ENCODE data around the gene SHBG. TPM values are rescaled to one million over a fixed set of nuclear protein-coding genes. Genes with fewer than 3 reads are reported as not detected.
"Not testable (repeated sequence)": the region's sequence is repeated elsewhere in the genome, so short reads cannot be mapped to it uniquely, and the experiment has no call there.

The SHBG gene
- total RNA-seq, 1 donor from 2014 or later = 0.74 TPM

DNA sequence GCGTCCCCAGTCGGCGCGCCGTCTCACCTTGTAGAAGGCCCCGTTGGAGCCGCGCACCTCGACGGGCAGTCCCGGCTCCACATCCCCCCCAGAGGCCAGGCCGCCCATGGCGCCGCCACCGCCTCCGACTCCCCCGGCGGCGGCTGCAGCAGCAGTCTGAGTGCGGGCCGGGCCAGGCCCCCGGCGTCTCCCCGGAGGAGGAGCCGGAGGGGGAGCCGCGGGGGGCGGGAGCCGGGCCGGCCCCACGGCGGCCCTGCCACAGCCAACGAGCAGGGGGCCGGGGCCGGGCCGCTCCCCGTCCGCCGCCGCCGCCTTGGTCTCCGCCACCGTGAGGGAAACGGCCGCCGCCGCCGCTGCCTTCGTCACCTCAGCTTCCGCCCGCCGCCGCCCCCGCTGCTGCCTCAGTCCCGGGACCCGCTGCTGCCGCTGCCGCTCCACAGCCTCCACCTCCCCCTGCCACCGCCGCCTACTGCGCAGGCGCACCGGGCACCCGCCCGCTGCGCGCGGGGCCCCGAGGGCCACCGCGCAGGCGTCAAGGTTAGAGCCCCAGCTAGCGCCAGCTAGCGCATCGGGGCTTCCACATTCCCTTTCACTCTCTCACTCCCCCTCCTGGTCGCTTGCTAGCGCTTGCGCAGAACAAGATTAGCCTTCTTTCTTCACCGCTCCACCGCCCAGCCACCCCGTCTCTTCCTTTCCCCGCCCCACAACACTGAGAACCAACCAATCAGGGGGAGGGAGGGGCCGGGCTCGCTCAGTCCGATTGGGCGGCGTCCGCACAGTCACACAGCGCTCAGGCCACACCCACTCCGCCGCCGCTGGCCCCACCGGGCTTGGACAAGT, 15.3 kb upstream of the SHBG start, which contains the start of gene FXR2:
FXR2 (minus strand) TSS at position 473 of the 840 bp plus-strand sequence; CDS start at position 108, 365 bp downstream.
- Histone ChIP-seq H3K4me3 (peak within 1 kb of the TSS; percentile 91), H3K4me1 (peaks cover 53% of the 10 kb centered on the region), H3K9me3 (replicated peaks) (no peaks in the 10 kb centered on the region), H3K27me3 (ENCODE audit: low read depth) (no peaks in the 10 kb centered on the region), H3K36me3 (peaks cover 9% of the 10 kb centered on the region), H3K27ac (replicated peaks) (peak within 1 kb of the TSS; percentile 99)
- intact Hi-C loops (cut with micrococcal nuclease) = no loop called here
- TF ChIP-seq, protein P1, sequence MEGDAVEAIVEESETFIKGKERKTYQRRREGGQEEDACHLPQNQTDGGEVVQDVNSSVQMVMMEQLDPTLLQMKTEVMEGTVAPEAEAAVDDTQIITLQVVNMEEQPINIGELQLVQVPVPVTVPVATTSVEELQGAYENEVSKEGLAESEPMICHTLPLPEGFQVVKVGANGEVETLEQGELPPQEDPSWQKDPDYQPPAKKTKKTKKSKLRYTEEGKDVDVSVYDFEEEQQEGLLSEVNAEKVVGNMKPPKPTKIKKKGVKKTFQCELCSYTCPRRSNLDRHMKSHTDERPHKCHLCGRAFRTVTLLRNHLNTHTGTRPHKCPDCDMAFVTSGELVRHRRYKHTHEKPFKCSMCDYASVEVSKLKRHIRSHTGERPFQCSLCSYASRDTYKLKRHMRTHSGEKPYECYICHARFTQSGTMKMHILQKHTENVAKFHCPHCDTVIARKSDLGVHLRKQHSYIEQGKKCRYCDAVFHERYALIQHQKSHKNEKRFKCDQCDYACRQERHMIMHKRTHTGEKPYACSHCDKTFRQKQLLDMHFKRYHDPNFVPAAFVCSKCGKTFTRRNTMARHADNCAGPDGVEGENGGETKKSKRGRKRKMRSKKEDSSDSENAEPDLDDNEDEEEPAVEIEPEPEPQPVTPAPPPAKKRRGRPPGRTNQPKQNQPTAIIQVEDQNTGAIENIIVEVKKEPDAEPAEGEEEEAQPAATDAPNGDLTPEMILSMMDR (IDR thresholded peaks at IDR 0.05; ENCODE audit: borderline replicate concordance) = peak; percentile 71
- peak; percentile 100 for DNase-seq

DNA sequence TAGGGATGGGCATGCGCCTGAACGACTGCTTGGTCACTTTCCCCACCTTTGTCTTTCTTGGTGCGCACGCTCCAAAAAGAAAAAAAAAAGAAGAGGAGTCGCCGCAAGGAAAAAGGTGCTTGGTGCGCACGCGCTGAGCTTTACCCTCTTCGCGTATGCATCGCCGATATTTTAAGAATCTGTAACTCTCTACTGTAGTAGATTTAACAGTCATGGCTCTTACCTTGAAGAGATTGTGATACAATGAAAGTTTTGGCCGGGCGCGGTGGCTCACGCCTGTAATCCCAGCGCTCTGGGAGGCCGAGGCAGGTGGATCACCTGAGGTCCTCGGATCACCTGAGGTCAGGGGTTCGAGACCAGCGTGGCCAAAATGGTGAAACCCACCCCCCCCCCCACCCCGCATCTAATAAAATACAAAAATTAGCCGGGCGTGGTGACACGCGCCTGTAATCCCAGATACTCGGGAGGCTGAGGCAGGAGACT, 14.6 kb upstream of the SHBG start:
- peak overlapping the region; percentile 99 for H3K27ac ChIP-seq (replicated peaks)
- peaks cover 9% of the 10 kb centered on the region for H3K36me3 ChIP-seq
- H3K9me3 ChIP-seq (replicated peaks) = no peaks in the 10 kb centered on the region
- no peaks in the 10 kb centered on the region for H3K27me3 ChIP-seq (ENCODE audit: low read depth)
- H3K4me1 ChIP-seq = peaks cover 49% of the 10 kb centered on the region
- TF ChIP-seq, protein P1 (IDR thresholded peaks at IDR 0.05; ENCODE audit: borderline replicate concordance) = no peak
- no peak for DNase-seq
- H3K4me3 ChIP-seq = peak overlapping the region; percentile 91
- intact Hi-C loops (cut with micrococcal nuclease) = no loop called here

DNA sequence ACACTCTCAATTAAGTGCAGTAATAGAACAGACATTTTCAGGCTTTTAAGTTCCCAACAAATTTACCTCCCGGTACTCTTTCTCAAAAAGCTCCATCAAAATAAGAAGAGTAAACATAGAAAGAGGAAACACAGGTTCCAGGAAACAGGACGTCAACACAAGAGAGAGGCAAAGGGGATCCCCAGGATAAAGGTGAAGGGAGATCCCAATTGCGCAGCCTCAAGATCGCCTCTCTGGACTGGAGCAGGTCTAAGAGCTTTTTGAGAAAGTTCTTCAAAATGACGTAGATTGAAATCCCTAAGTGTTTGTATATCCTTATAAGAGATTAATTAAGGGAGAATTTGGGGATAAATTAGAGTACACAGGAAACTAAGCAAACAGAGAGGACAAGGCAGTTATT, 11.3 kb upstream of the SHBG start:
- intact Hi-C loops (cut with micrococcal nuclease) = no loop called here
- Histone ChIP-seq H3K4me1 (peaks cover 16% of the 10 kb centered on the region), H3K4me3 (no peak overlapping the region)

DNA sequence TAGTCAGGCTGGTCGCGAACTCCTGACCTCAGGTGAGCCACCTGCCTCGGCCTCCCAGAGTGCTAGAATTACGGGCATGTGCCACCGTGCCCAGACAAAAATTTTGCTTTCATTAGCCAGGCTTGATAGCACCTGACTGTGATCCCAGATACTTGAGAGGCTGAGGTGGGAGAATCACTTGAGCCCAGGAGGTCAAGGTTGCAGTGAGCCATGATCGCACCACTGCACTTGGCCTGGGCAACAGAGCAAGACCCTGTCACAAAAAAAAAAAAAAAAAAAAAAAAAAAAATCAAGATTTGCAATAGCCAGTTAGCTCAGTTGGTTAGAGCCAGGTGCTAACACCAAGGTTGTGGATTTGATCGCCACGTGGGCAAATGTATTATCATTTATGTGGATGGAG, 9.1 kb upstream of the SHBG start:
- no peaks in the 10 kb centered on the region for H3K27me3 ChIP-seq (ENCODE audit: low read depth)
- TF ChIP-seq, protein P1 (IDR thresholded peaks at IDR 0.05; ENCODE audit: borderline replicate concordance) = no peak
- no peak for DNase-seq
- H3K4me1 ChIP-seq = no peaks in the 10 kb centered on the region
- H3K9me3 ChIP-seq (replicated peaks) = no peaks in the 10 kb centered on the region
- no peak overlapping the region for H3K27ac ChIP-seq (replicated peaks)
- peaks cover 4% of the 10 kb centered on the region for H3K36me3 ChIP-seq
- intact Hi-C loops (cut with micrococcal nuclease) = no loop called here
- H3K4me3 ChIP-seq = no peak overlapping the region

More for the DNA sequence above, 11.3 kb upstream of the SHBG start:
- H3K36me3 ChIP-seq = no peaks in the 10 kb centered on the region
- no peak for DNase-seq
- TF ChIP-seq, protein P1 (IDR thresholded peaks at IDR 0.05; ENCODE audit: borderline replicate concordance) = no peak
- no peaks in the 10 kb centered on the region for H3K9me3 ChIP-seq (replicated peaks)
- H3K27me3 ChIP-seq (ENCODE audit: low read depth) = no peaks in the 10 kb centered on the region
- H3K27ac ChIP-seq (replicated peaks) = no peak overlapping the region

DNA sequence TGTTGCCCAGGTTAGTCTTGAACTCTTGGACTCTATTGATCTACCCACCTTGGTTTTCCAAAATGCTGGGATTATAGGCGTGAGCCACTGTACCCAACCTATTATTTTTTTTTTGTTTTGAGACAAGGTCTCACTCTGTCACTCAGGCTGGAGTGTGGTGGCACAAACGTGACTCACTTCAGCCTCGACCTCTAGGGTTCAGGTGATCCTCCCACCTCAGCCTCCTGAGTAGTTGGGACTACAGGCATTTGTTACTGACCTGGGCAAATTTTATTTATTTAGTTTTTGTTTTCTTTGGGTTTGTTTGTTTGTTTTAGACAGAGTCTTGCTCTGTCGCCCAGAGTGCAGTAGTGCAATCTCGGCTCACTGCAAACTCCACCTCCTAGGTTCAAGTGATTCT, 6.3 kb upstream of the SHBG start:
- no peaks in the 10 kb centered on the region for H3K27me3 ChIP-seq (ENCODE audit: low read depth)
- no peak overlapping the region for H3K4me3 ChIP-seq
- intact Hi-C loops (cut with micrococcal nuclease) = no loop called here
- no peaks in the 10 kb centered on the region for H3K9me3 ChIP-seq (replicated peaks)
- H3K36me3 ChIP-seq = peaks cover 9% of the 10 kb centered on the region
- TF ChIP-seq, protein P1 (IDR thresholded peaks at IDR 0.05; ENCODE audit: borderline replicate concordance) = no peak
- H3K4me1 ChIP-seq = peaks cover 20% of the 10 kb centered on the region
- DNase-seq = no peak
- H3K27ac ChIP-seq (replicated peaks) = no peak overlapping the region

DNA sequence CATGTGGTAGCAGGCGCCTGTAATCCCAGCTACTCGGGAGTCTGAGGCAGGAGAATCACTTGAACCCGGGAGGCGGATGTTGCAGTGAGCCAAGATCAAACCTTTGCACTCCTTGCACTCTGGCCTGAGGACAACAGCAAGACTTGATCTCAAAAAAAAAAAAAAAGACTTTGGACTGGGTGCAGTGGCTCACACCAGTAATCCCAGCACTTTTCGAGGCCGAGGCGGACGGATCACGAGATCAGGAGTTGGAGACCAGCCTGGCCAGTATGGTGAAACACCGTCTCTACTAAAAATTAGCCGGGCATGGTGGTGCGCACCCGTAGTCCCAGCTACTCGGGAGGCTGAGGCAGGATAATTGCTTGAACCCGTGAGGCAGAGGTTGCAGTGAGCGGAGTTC, 4.2 kb upstream of the SHBG start:
- H3K4me1 ChIP-seq = peaks cover 20% of the 10 kb centered on the region
- H3K36me3 ChIP-seq; H3K27ac ChIP-seq (replicated peaks); H3K4me3 ChIP-seq; H3K9me3 ChIP-seq (replicated peaks); DNase-seq; H3K27me3 ChIP-seq (ENCODE audit: low read depth); intact Hi-C loops (cut with micrococcal nuclease): not testable (repeated sequence)

Data from left ventricle myocardium inferior (tissue), 1 donor.